ENCODE data around the gene ZFPL1. TPM values are rescaled to one million over a fixed set of nuclear protein-coding genes. Genes with fewer than 3 reads are reported as not detected.

Gene ZFPL1
- total and polyA plus RNA-seq, 10 of the 15 experiments (the other 5 are each of a cell fraction or from before 2014, with no cell fraction given) = 2.2 to 37.8 (median 27.0) TPM

DNA sequence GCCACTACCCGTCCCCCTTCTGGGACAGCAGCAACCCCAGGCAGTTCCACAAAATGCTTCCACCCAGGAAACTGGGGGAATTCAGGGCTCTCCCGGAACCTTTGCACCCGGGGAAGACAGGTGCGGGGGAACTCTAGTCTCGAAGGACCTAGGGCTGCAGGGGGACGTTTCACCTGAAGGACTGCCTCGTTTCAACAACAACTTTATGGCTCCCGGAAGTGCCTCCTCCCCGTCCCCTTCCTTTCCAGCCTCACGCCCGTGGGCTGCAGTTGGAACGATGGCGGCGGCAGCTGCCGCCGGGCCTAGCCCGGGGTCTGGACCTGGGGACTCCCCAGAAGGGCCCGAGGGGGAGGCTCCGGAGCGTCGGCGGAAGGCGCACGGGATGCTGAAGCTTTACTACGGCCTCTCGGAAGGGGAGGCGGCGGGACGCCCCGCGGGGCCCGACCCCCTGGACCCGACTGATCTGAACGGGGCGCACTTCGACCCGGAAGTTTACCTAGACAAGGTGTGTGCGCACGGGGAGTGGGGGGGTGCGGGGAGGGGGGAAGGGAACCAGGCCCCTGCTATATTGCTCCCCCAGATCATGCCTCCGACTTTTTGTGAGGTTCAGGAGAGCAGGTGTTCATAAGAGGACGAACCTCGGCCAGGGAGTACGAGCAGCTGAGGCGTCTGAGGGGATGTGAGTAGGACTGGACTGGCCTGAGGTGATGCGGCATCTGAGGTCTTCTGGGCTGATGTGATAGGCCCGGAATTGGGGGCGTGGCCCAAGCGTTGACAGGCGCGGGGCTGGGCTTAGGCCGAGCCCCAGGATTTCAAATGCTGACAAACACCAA is 12.2 kb downstream of the ZFPL1 start, which contains the start of gene VPS51 (continued):
- TF ChIP-seq, protein P1, sequence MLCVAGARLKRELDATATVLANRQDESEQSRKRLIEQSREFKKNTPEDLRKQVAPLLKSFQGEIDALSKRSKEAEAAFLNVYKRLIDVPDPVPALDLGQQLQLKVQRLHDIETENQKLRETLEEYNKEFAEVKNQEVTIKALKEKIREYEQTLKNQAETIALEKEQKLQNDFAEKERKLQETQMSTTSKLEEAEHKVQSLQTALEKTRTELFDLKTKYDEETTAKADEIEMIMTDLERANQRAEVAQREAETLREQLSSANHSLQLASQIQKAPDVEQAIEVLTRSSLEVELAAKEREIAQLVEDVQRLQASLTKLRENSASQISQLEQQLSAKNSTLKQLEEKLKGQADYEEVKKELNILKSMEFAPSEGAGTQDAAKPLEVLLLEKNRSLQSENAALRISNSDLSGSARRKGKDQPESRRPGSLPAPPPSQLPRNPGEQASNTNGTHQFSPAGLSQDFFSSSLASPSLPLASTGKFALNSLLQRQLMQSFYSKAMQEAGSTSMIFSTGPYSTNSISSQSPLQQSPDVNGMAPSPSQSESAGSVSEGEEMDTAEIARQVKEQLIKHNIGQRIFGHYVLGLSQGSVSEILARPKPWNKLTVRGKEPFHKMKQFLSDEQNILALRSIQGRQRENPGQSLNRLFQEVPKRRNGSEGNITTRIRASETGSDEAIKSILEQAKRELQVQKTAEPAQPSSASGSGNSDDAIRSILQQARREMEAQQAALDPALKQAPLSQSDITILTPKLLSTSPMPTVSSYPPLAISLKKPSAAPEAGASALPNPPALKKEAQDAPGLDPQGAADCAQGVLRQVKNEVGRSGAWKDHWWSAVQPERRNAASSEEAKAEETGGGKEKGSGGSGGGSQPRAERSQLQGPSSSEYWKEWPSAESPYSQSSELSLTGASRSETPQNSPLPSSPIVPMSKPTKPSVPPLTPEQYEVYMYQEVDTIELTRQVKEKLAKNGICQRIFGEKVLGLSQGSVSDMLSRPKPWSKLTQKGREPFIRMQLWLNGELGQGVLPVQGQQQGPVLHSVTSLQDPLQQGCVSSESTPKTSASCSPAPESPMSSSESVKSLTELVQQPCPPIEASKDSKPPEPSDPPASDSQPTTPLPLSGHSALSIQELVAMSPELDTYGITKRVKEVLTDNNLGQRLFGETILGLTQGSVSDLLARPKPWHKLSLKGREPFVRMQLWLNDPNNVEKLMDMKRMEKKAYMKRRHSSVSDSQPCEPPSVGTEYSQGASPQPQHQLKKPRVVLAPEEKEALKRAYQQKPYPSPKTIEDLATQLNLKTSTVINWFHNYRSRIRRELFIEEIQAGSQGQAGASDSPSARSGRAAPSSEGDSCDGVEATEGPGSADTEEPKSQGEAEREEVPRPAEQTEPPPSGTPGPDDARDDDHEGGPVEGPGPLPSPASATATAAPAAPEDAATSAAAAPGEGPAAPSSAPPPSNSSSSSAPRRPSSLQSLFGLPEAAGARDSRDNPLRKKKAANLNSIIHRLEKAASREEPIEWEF (IDR thresholded peaks at IDR 0.05; ENCODE audit: insufficient replicate concordance, low read depth, low read length) = no peak
- TF ChIP-seq TCF3 (IDR thresholded peaks at IDR 0.05; ENCODE audit: borderline replicate concordance, insufficient read depth, low read depth, low read length) (peak; percentile 46; the same call in 1 of the 2 replicates), GABPA (IDR thresholded peaks at IDR 0.05; ENCODE audit: low read depth) (peak; percentile 99), GATAD2B (conservative IDR thresholded peaks at IDR 0.05; ENCODE audit: low read depth) (peak; percentile 91), SREBF2 (IDR thresholded peaks at IDR 0.05; ENCODE audit: low read length) (peak; percentile 53; the same call in 1 of the 2 replicates), ATF7 (IDR thresholded peaks at IDR 0.05; ENCODE audit: low read depth) (peak; percentile 58), KLF5 (IDR thresholded peaks at IDR 0.05; ENCODE audit: partially characterized antibody) (peak; percentile 93), JUNB (IDR thresholded peaks at IDR 0.05) (no peak; the same call in 1 of the 2 replicates), RBBP5 (conservative IDR thresholded peaks at IDR 0.05) (peak; percentile 50; the same call in 1 of the 2 replicates), MEF2B (IDR thresholded peaks at IDR 0.05; ENCODE audit: partially characterized antibody, poor library complexity, severe bottlenecking) (peak; percentile 68), JUND (IDR thresholded peaks at IDR 0.05; ENCODE audit: low read depth, low read length) (no peak), CBX5 (IDR thresholded peaks at IDR 0.05; ENCODE audit: low read depth) (peak; percentile 97), TBL1XR1 (IDR thresholded peaks at IDR 0.05; ENCODE audit: low read depth, low read length) (peak; percentile 93), SMC3 (IDR thresholded peaks at IDR 0.05; ENCODE audit: borderline replicate concordance, low read length) (no peak), SMAD1 (IDR thresholded peaks at IDR 0.05; ENCODE audit: low read depth, partially characterized antibody) (peak; percentile 24), ESRRA (IDR thresholded peaks at IDR 0.05; ENCODE audit: low read length) (peak; percentile 75; the same call in 1 of the 2 replicates)
- TF ChIP-seq, protein P2, sequence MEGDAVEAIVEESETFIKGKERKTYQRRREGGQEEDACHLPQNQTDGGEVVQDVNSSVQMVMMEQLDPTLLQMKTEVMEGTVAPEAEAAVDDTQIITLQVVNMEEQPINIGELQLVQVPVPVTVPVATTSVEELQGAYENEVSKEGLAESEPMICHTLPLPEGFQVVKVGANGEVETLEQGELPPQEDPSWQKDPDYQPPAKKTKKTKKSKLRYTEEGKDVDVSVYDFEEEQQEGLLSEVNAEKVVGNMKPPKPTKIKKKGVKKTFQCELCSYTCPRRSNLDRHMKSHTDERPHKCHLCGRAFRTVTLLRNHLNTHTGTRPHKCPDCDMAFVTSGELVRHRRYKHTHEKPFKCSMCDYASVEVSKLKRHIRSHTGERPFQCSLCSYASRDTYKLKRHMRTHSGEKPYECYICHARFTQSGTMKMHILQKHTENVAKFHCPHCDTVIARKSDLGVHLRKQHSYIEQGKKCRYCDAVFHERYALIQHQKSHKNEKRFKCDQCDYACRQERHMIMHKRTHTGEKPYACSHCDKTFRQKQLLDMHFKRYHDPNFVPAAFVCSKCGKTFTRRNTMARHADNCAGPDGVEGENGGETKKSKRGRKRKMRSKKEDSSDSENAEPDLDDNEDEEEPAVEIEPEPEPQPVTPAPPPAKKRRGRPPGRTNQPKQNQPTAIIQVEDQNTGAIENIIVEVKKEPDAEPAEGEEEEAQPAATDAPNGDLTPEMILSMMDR (IDR thresholded peaks at IDR 0.05 in 2 of 3, conservative IDR thresholded peaks at IDR 0.05 in 1 of 3; ENCODE audit: control insufficient read depth in 2 of 3, extremely low read depth in 1 of 3, insufficient read depth in 1 of 3, low read depth in 3 of 3, low read length in 3 of 3) = no peak
- TF ChIP-seq, protein P3, sequence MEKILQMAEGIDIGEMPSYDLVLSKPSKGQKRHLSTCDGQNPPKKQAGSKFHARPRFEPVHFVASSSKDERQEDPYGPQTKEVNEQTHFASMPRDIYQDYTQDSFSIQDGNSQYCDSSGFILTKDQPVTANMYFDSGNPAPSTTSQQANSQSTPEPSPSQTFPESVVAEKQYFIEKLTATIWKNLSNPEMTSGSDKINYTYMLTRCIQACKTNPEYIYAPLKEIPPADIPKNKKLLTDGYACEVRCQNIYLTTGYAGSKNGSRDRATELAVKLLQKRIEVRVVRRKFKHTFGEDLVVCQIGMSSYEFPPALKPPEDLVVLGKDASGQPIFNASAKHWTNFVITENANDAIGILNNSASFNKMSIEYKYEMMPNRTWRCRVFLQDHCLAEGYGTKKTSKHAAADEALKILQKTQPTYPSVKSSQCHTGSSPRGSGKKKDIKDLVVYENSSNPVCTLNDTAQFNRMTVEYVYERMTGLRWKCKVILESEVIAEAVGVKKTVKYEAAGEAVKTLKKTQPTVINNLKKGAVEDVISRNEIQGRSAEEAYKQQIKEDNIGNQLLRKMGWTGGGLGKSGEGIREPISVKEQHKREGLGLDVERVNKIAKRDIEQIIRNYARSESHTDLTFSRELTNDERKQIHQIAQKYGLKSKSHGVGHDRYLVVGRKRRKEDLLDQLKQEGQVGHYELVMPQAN (conservative IDR thresholded peaks at IDR 0.05) = peak; percentile 82
- TF ChIP-seq, protein P4, sequence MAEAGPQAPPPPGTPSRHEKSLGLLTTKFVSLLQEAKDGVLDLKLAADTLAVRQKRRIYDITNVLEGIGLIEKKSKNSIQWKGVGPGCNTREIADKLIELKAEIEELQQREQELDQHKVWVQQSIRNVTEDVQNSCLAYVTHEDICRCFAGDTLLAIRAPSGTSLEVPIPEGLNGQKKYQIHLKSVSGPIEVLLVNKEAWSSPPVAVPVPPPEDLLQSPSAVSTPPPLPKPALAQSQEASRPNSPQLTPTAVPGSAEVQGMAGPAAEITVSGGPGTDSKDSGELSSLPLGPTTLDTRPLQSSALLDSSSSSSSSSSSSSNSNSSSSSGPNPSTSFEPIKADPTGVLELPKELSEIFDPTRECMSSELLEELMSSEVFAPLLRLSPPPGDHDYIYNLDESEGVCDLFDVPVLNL (IDR thresholded peaks at IDR 0.05; ENCODE audit: low read depth, low read length) = peak; percentile 39; the same call in 1 of the 2 replicates

All from GM12878 (cell line).